Liver (tissue), 2 donors: ENCODE results near the gene AP5Z1.

Source experiments
- JUND ChIP-seq, 2 donors: IDR thresholded peaks; 2 replicates each; pipeline ENCODE4 v1.6.1; 2016; ENCODE audit warnings: antibody characterized with exemption in 2 of 2
- RXRA ChIP-seq, 2 donors: IDR thresholded peaks; 2 replicates each; pipeline ENCODE4 v1.6.1; 2017 to 2018; ENCODE audit warnings: antibody characterized with exemption in 2 of 2, mild to moderate bottlenecking in 1 of 2
- donor health status: healthy.

DNA sequence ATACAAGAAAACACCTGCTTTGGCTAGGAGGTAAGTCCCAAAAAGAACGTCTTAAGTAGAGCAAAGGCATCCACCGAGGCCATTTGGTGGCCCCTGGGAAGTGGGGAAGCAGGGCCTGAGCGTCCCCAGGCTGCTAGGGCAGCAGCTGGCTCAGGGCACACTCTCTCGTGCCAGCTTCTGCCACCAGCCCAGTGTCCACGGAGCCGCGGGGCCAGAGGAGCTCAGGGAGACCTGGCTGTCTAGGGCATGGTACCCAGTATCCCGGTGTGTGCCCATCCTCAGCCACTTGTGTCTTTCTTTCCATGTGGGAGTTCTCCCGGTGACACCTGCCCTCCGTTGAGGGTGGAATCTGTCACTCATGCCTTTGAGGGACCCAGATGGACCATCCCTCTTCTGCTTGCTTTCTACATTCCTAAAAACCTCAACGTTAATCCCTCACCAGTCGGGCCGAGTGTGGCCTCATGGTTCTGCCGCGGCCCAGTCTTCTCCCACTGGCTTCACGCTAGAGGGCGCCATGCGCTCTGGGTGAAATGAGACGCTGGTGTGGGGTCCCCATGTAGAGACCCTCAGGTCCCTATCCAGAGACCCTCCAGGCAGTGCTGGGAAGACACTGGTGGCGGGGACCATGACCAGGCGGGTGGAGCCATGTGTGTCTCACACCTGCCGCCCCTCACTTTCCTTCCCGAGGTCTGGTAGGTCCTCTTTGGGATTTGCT, 9.5 kb upstream of the AP5Z1 start:
- no peak for TF ChIP-seq RXRA (IDR thresholded peaks at IDR 0.05)
- TF ChIP-seq JUND (IDR thresholded peaks at IDR 0.05), result no peak
